ENCODE data around the gene SLC35D3.

DNA sequence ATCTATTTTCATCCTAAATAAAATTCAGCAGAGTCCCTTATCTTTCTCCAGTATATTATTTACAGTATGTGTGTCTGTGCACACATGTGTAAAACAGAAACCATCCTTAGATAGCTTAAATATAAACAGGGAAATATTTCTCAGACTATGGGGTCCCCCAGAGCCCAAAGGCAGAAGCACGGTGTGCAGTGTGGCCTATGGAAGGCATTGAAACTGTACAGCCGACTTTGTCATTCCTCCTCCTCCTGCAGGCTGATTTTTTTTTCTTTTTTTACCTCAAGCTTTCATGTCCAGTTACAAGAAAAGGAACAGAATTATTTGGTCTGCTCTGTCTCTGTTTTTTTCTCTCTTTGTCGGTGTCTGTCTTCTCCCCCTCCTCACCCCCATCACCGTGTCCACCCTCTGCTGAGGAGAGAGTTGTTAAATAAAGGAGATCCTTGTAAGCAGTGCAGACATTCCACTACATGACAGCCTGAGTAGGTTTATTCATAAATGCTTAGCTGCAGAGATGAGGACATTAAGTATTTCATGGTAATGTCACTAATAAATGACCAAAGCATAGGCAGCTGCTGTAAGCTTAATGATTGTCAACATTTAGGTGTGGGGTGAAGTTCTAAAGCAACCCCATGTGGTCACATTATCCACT is 31.8 kb upstream of the SLC35D3 start:
- TF ChIP-seq YY1 (IDR thresholded peaks at IDR 0.05; ENCODE audit: extremely low read depth, insufficient replicate concordance, low read depth, low read length) (no peak), CTCF (IDR thresholded peaks at IDR 0.05 in 2 of 3, conservative IDR thresholded peaks at IDR 0.05 in 1 of 3; ENCODE audit: borderline replicate concordance in 1 of 3, insufficient read depth in 1 of 3, low read depth in 2 of 3, low read length in 2 of 3) (no peak), SP1 (IDR thresholded peaks at IDR 0.05; ENCODE audit: low read depth) (no peak)
- TF ChIP-seq, protein P1, sequence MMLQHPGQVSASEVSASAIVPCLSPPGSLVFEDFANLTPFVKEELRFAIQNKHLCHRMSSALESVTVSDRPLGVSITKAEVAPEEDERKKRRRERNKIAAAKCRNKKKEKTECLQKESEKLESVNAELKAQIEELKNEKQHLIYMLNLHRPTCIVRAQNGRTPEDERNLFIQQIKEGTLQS (IDR thresholded peaks at IDR 0.05): no peak

All from HCT116 (cell line).